Measurements from ENCODE around the gene LAGE3. TPM values are rescaled to one million over a fixed set of nuclear protein-coding genes. Genes with fewer than 3 reads are reported as not detected.
A peak's percentile ranks its signal among the peaks of the same experiment; 100 is the strongest.

LAGE3 gene
- polyA plus RNA-seq, 2 donors, result 6.2 to 21.1 TPM

- Histone ChIP-seq H3K9me3 (ENCODE audit: control insufficient read depth in 2 of 2, insufficient read depth in 1 of 2, low read depth in 1 of 2, low read length in 1 of 2) (no peaks in the 10 kb centered on the region), H3K27me3 (ENCODE audit: control insufficient read depth in 1 of 2, insufficient read depth in 2 of 2, low read length in 2 of 2) (no peaks in the 10 kb centered on the region), H3K36me3 (ENCODE audit: control insufficient read depth in 2 of 2, insufficient read depth in 2 of 2, low read length in 1 of 2) (peaks cover 0 to 17% of the 10 kb centered on the region in 2 donors), H3K4me1 (ENCODE audit: control insufficient read depth in 2 of 2, insufficient read depth in 2 of 2, low read length in 1 of 2) (peaks cover 3 to 6% of the 10 kb centered on the region in 2 donors), H3K4me3 (ENCODE audit: low read depth in 1 of 2, low read length in 2 of 2) (no peak overlapping the region), H3K27ac (ENCODE audit: low read depth in 2 of 2, low read length in 1 of 2) (no peak overlapping the region)
- 92 to 93% methylated on average over 14 of the region's 14 CpGs for WGBS, 2 donors
Measured at GRCh38 chrX:154448484-154448883, 30.6 kb downstream of the LAGE3 start.

DNA sequence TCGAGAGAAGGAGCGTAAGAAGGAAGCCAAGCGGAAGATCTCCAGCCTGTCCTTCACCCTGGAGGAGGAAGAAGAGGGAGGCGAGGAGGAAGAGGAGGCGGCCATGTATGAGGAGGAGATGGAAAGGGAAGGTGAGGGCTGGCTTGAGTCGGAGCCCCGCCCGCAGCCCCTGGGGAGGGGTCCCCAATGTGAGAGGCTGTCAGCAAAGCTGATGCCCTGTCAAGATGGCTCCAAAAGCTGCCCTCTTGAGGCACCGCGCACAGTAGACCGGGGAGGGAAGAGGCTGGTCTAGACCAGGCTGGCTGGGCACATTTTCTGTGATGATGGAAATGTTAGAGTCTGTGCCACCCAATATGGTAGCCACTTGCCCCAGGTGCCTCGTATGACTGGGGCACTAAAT, 32.7 kb downstream of the LAGE3 start:
- Histone ChIP-seq H3K9me3 (ENCODE audit: control insufficient read depth in 2 of 2, insufficient read depth in 1 of 2, low read depth in 1 of 2, low read length in 1 of 2) (no peaks in the 10 kb centered on the region), H3K4me3 (ENCODE audit: low read depth in 1 of 2, low read length in 2 of 2) (no peak overlapping the region), H3K27me3 (ENCODE audit: control insufficient read depth in 1 of 2, insufficient read depth in 2 of 2, low read length in 2 of 2) (no peaks in the 10 kb centered on the region), H3K27ac (ENCODE audit: low read depth in 2 of 2, low read length in 1 of 2) (no peak overlapping the region), H3K36me3 (ENCODE audit: control insufficient read depth in 2 of 2, insufficient read depth in 2 of 2, low read length in 1 of 2) (peaks cover 0 to 24% of the 10 kb centered on the region in 2 donors), H3K4me1 (ENCODE audit: control insufficient read depth in 2 of 2, insufficient read depth in 2 of 2, low read length in 1 of 2) (peaks cover 7 to 8% of the 10 kb centered on the region in 2 donors)
- 87 to 96% methylated on average over 12 of the region's 12 CpGs for WGBS, 2 donors

GRCh38 chrX:154445776-154446175, 33.3 kb downstream of the LAGE3 start:
- Histone ChIP-seq H3K27ac (ENCODE audit: low read depth in 2 of 2, low read length in 1 of 2) (no peak overlapping the region), H3K27me3 (ENCODE audit: control insufficient read depth in 1 of 2, insufficient read depth in 2 of 2, low read length in 2 of 2) (no peaks in the 10 kb centered on the region), H3K4me3 (ENCODE audit: low read depth in 1 of 2, low read length in 2 of 2) (no peak overlapping the region), H3K4me1 (ENCODE audit: control insufficient read depth in 2 of 2, insufficient read depth in 2 of 2, low read length in 1 of 2) (peaks cover 7 to 8% of the 10 kb centered on the region in 2 donors), H3K9me3 (ENCODE audit: control insufficient read depth in 2 of 2, insufficient read depth in 1 of 2, low read depth in 1 of 2, low read length in 1 of 2) (no peaks in the 10 kb centered on the region), H3K36me3 (ENCODE audit: control insufficient read depth in 2 of 2, insufficient read depth in 2 of 2, low read length in 1 of 2) (peaks cover 0 to 25% of the 10 kb centered on the region in 2 donors)
- 91 to 95% methylated on average over 16 of the region's 16 CpGs for WGBS, 2 donors

- 56 to 73% methylated on average over 13 of the region's 13 CpGs for WGBS, 2 donors
- Histone ChIP-seq H3K4me3 (ENCODE audit: low read depth in 1 of 2, low read length in 2 of 2) (peak overlapping the region; percentile 42 to 66), H3K27me3 (ENCODE audit: control insufficient read depth in 1 of 2, insufficient read depth in 2 of 2, low read length in 2 of 2) (no peaks in the 10 kb centered on the region)
Measured at GRCh38 chrX:154444755-154445246, 34.3 kb downstream of the LAGE3 start.

GRCh38 chrX:154443992-154444754, 34.9 kb downstream of the LAGE3 start, which contains the start of gene FAM50A:
FAM50A (plus strand) TSS chrX:154444141; CDS start chrX:154444236, 95 bp downstream.
- H3K36me3 ChIP-seq (ENCODE audit: control insufficient read depth in 2 of 2, insufficient read depth in 2 of 2, low read length in 1 of 2), result peaks cover 0 to 20% of the 10 kb centered on the region in 2 donors

More at GRCh38 chrX:154444755-154445246, 34.3 kb downstream of the LAGE3 start:
- peaks cover 7 to 8% of the 10 kb centered on the region in 2 donors for H3K4me1 ChIP-seq (ENCODE audit: control insufficient read depth in 2 of 2, insufficient read depth in 2 of 2, low read length in 1 of 2)
- H3K27ac ChIP-seq (ENCODE audit: low read depth in 2 of 2, low read length in 1 of 2), result peak overlapping the region; percentile 60 to 89
- H3K36me3 ChIP-seq (ENCODE audit: control insufficient read depth in 2 of 2, insufficient read depth in 2 of 2, low read length in 1 of 2), result peaks cover 0 to 23% of the 10 kb centered on the region in 2 donors
- H3K9me3 ChIP-seq (ENCODE audit: control insufficient read depth in 2 of 2, insufficient read depth in 1 of 2, low read depth in 1 of 2, low read length in 1 of 2), result no peaks in the 10 kb centered on the region

DNA sequence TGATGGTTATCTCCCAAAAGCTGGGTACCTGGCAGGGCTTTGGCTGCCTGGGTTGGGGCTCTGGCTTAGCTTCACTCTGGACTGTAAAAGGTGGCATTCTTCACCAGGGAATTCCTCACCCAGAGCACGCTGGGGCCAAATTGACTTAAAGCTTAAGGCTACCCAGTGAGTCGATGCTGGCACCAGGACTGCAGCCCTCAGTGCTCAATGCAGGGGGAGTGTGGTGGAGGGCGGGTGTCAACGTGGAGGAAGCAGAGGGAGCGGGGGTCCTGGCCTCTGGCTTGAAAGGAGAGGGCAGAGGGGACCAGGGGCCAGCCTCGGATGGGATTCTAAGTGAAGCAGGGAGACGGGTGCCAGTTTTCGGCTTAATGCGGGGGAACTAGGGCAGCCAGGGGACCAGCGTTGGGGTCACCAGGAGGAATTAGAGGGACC, 35.6 kb downstream of the LAGE3 start:
- peaks cover 7 to 8% of the 10 kb centered on the region in 2 donors for H3K4me1 ChIP-seq (ENCODE audit: control insufficient read depth in 2 of 2, insufficient read depth in 2 of 2, low read length in 1 of 2)
- no peaks in the 10 kb centered on the region for H3K27me3 ChIP-seq (ENCODE audit: control insufficient read depth in 1 of 2, insufficient read depth in 2 of 2, low read length in 2 of 2)
- peak overlapping the region; percentile 78 to 80 for H3K27ac ChIP-seq (ENCODE audit: low read depth in 2 of 2, low read length in 1 of 2)
- 25 to 27% methylated on average over 10 of the region's 10 CpGs for WGBS, 2 donors
- H3K36me3 ChIP-seq (ENCODE audit: control insufficient read depth in 2 of 2, insufficient read depth in 2 of 2, low read length in 1 of 2), result peaks cover 0 to 17% of the 10 kb centered on the region in 2 donors
- H3K9me3 ChIP-seq (ENCODE audit: control insufficient read depth in 2 of 2, insufficient read depth in 1 of 2, low read depth in 1 of 2, low read length in 1 of 2), result no peaks in the 10 kb centered on the region
- H3K4me3 ChIP-seq (ENCODE audit: low read depth in 1 of 2, low read length in 2 of 2), result peak overlapping the region in 1 of 2 donors; percentile 42

More at GRCh38 chrX:154443992-154444754, 34.9 kb downstream of the LAGE3 start, which contains the start of gene FAM50A:
- 1 to 27% methylated on average over 34 to 94 of the region's 94 CpGs for WGBS, 2 donors
- Histone ChIP-seq H3K27ac (ENCODE audit: low read depth in 2 of 2, low read length in 1 of 2) (peak within 1 kb of the TSS; percentile 78 to 89), H3K4me3 (ENCODE audit: low read depth in 1 of 2, low read length in 2 of 2) (peak within 1 kb of the TSS; percentile 42 to 66), H3K9me3 (ENCODE audit: control insufficient read depth in 2 of 2, insufficient read depth in 1 of 2, low read depth in 1 of 2, low read length in 1 of 2) (no peaks in the 10 kb centered on the region), H3K27me3 (ENCODE audit: control insufficient read depth in 1 of 2, insufficient read depth in 2 of 2, low read length in 2 of 2) (no peaks in the 10 kb centered on the region), H3K4me1 (ENCODE audit: control insufficient read depth in 2 of 2, insufficient read depth in 2 of 2, low read length in 1 of 2) (peaks cover 7 to 8% of the 10 kb centered on the region in 2 donors)

DNA sequence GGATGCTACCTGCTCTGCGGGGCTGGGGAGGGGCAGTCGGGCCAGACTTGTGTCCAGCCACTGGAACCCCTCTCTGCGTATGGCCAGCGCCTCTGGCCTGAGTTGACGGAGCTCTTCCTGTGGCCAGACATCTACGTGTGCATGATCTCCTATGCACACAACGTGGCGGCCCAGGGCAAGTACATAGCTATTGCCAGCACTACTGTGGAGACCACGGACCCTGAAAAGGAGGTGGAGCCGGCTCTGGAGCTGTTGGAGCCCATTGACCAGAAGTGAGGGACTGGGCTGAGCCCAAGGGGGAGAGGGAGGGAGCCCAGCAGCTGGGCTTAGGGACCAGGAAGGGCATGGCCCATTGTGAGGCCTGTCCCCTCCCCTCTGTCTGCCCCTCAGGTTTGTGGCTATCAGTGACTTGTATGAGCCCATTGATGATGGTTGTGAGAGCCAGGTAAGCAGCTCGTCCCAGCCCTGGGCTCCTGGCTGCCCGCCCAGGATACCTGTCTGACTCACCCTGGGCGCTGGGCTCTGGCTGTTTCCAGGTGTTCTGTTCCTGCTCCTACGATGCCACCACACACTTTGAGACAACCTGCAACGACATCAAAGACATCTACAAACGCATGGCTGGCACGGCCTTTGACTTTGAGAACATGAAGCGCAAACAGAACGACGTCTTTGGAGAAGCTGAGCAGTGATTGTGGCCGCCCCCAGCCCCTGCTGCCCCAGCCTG, 36.9 kb downstream of the LAGE3 start:
- Histone ChIP-seq H3K4me3 (ENCODE audit: low read depth in 1 of 2, low read length in 2 of 2) (no peak overlapping the region), H3K36me3 (ENCODE audit: control insufficient read depth in 2 of 2, insufficient read depth in 2 of 2, low read length in 1 of 2) (peaks cover 0 to 16% of the 10 kb centered on the region in 2 donors), H3K27me3 (ENCODE audit: control insufficient read depth in 1 of 2, insufficient read depth in 2 of 2, low read length in 2 of 2) (no peaks in the 10 kb centered on the region), H3K27ac (ENCODE audit: low read depth in 2 of 2, low read length in 1 of 2) (peak overlapping the region in 1 of 2 donors; percentile 17), H3K4me1 (ENCODE audit: control insufficient read depth in 2 of 2, insufficient read depth in 2 of 2, low read length in 1 of 2) (peaks cover 7 to 10% of the 10 kb centered on the region in 2 donors), H3K9me3 (ENCODE audit: control insufficient read depth in 2 of 2, insufficient read depth in 1 of 2, low read depth in 1 of 2, low read length in 1 of 2) (no peaks in the 10 kb centered on the region)
- 62 to 73% methylated on average over 21 of the region's 21 CpGs for WGBS, 2 donors

DNA sequence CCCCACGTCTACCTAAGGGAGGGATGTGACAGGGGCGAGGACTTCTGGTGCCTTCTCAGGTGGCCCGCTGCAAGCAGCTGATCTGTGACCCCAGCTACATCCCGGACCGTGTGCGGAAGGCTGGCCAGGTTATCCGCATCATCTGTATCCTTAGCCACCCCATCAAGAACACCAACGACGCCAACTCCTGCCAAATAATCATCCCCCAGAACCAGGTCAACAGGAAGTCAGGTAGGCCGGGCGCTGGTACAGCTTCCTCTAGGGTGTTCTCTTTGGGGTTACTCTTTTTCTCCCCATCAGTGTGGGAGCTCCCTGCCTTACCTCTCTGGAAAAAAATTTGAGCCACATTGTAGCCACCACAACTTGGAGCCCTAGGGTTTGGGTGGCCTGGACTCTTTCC, 37.5 kb downstream of the LAGE3 start:
- no peaks in the 10 kb centered on the region for H3K9me3 ChIP-seq (ENCODE audit: control insufficient read depth in 2 of 2, insufficient read depth in 1 of 2, low read depth in 1 of 2, low read length in 1 of 2)
- H3K27ac ChIP-seq (ENCODE audit: low read depth in 2 of 2, low read length in 1 of 2), result no peak overlapping the region
- peaks cover 7 to 10% of the 10 kb centered on the region in 2 donors for H3K4me1 ChIP-seq (ENCODE audit: control insufficient read depth in 2 of 2, insufficient read depth in 2 of 2, low read length in 1 of 2)
- no peak overlapping the region for H3K4me3 ChIP-seq (ENCODE audit: low read depth in 1 of 2, low read length in 2 of 2)
- no peaks in the 10 kb centered on the region for H3K27me3 ChIP-seq (ENCODE audit: control insufficient read depth in 1 of 2, insufficient read depth in 2 of 2, low read length in 2 of 2)
- peaks cover 0 to 16% of the 10 kb centered on the region in 2 donors for H3K36me3 ChIP-seq (ENCODE audit: control insufficient read depth in 2 of 2, insufficient read depth in 2 of 2, low read length in 1 of 2)
- WGBS, 2 donors, result 77 to 85% methylated on average over 11 of the region's 11 CpGs

DNA sequence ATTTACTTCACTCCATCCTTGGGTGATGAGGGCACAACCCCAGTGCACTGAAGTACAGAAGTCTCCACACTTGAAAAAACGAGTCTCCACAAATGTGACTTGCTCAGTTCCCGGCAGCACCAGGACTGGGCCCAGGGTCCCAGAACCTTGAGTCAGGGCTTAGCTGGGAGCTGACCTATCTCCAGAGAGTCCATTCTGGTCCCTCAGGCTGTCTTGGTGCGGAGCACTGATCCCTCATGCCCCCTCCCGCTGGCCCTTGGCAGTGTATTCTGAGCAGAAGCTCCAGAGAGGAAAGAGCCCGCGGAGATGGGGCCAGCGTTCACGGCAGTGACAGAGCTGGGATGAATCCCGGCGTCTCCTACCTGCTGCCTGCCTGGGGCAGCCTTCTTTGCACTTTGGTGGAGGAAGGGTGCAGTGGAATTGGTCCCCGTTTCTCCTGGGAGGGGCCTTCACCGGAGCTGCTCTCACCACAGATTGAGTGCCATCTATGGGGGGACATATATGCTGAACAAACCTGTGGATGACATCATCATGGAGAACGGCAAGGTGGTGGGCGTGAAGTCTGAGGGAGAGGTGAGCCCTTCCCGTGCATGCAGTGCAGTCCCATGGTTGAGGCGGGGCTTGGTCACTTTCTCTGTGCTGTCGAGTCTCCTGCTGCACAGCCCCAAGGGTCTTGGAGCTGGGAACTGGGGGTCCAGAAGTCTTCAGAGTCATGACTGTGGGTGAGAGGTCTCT, 38.3 kb downstream of the LAGE3 start:
- Histone ChIP-seq H3K27ac (ENCODE audit: low read depth in 2 of 2, low read length in 1 of 2) (no peak overlapping the region), H3K27me3 (ENCODE audit: control insufficient read depth in 1 of 2, insufficient read depth in 2 of 2, low read length in 2 of 2) (no peaks in the 10 kb centered on the region), H3K36me3 (ENCODE audit: control insufficient read depth in 2 of 2, insufficient read depth in 2 of 2, low read length in 1 of 2) (peaks cover 0 to 16% of the 10 kb centered on the region in 2 donors), H3K9me3 (ENCODE audit: control insufficient read depth in 2 of 2, insufficient read depth in 1 of 2, low read depth in 1 of 2, low read length in 1 of 2) (no peaks in the 10 kb centered on the region), H3K4me3 (ENCODE audit: low read depth in 1 of 2, low read length in 2 of 2) (no peak overlapping the region), H3K4me1 (ENCODE audit: control insufficient read depth in 2 of 2, insufficient read depth in 2 of 2, low read length in 1 of 2) (peaks cover 7 to 10% of the 10 kb centered on the region in 2 donors)
- WGBS, 2 donors, result 81 to 83% methylated on average over 17 of the region's 17 CpGs

Measured in esophagus (tissue), 2 donors.